H1 (cell line): ENCODE data around the gene GSDMA. TPM values are rescaled to one million over a fixed set of nuclear protein-coding genes. Genes with fewer than 3 reads are reported as not detected.

Experiments
- CTCF ChIA-PET: fragments of 300-600 bp; sonication (Branson Sonifier 250); formaldehyde crosslinking; loops from one replicate; lab custom pipeline; 2021; ENCODE audit not compliant: partially characterized antibody; lab: Charles Lee
- POLR2A ChIA-PET: fragments of 300-600 bp; sonication (Branson Sonifier 250); formaldehyde crosslinking; loops from one replicate; lab custom pipeline; 2021; ENCODE audit warnings: inconsistent platforms; ENCODE audit not compliant: partially characterized antibody; lab: Charles Lee
- DNase-seq, 2 experiments: peaks; one replicate each; pipeline versions ENCODE4 v3.0.0 to v3.0.0-alpha.2; 2010 to 2022; ENCODE audit warnings: low spot score in 2 of 2, low read depth in 1 of 2, mixed read lengths in 1 of 2
- FAIRE-seq: peaks from 2 replicates; lab custom pipeline; 2011; peaks lifted over from hg19 to GRCh38; lab: Jason Lieb, UNC
- H2AFZ ChIP-seq: 2 replicates; pipeline ENCODE4 v1.8.1; 2012; ENCODE audit warnings: low read length, inconsistent platforms
- H2AK5ac ChIP-seq: 2 replicates; pipeline ENCODE4 v1.6.1; 2013; ENCODE audit warnings: low read depth, low read length
- H2BK120ac ChIP-seq: replicated peaks from 2 replicates; pipeline ENCODE3; 2013; ENCODE audit warnings: low read depth, low read length, inconsistent platforms
- H2BK12ac ChIP-seq: 2 replicates; pipeline ENCODE4 v1.6.1; 2013; ENCODE audit warnings: low read depth, low read length
- H2BK15ac ChIP-seq: 2 replicates; pipeline ENCODE4 v1.6.1; 2013; ENCODE audit warnings: low read length
- H2BK20ac ChIP-seq: 2 replicates; pipeline ENCODE4 v1.6.1; 2013; ENCODE audit warnings: low read length
- H2BK5ac ChIP-seq: 2 replicates; pipeline ENCODE4 v1.6.1; 2013; ENCODE audit warnings: low read depth, low read length
- H3K14ac ChIP-seq: 2 replicates; pipeline ENCODE4 v1.6.1; 2013; ENCODE audit warnings: inconsistent platforms; ENCODE audit not compliant: insufficient read length
- H3K18ac ChIP-seq: 2 replicates; pipeline ENCODE4 v1.6.1; 2013; ENCODE audit warnings: low read length; ENCODE audit errors: extremely low read depth
- H3K23ac ChIP-seq: 2 replicates; pipeline ENCODE4 v1.6.1; 2013; ENCODE audit warnings: inconsistent platforms; ENCODE audit not compliant: insufficient read length
- H3K23me2 ChIP-seq: 2 replicates; pipeline ENCODE4 v1.6.1; 2013; ENCODE audit warnings: low read depth, low read length
- H3K27ac ChIP-seq: 2 replicates; pipeline ENCODE4 v1.6.1; 2011; ENCODE audit warnings: low read depth, low read length, inconsistent platforms
- H3K27me3 ChIP-seq, 4 experiments: replicated peaks in 1 of 4; 1 replicate in 1 of 4; 2 replicates in 3 of 4; pipeline versions ENCODE4 v1.6.1 to v1.8.1; 2011 to 2013; ENCODE audit warnings: low read length in 3 of 4, mild to moderate bottlenecking in 3 of 4, inconsistent platforms in 2 of 4, mixed read lengths in 2 of 4, moderate library complexity in 1 of 4; ENCODE audit not compliant: control insufficient read depth in 3 of 4, insufficient read depth in 3 of 4; ENCODE audit errors: extremely low read depth in 1 of 4
- H3K36me3 ChIP-seq, 4 experiments: 2 replicates each; pipeline versions ENCODE4 v1.6.1 to v1.8.1; 2011 to 2013; ENCODE audit warnings: mild to moderate bottlenecking in 4 of 4, low read length in 3 of 4, moderate library complexity in 2 of 4, control low read depth in 1 of 4, inconsistent platforms in 1 of 4; ENCODE audit not compliant: insufficient read depth in 4 of 4, control insufficient read depth in 2 of 4
- H3K4ac ChIP-seq: replicated peaks from 2 replicates; pipeline ENCODE3; 2013; ENCODE audit warnings: low read length, low read depth, mixed read lengths, inconsistent platforms; ENCODE audit not compliant: insufficient read length
- H3K4me1 ChIP-seq, 4 experiments: replicated peaks in 1 of 4; 1 replicate in 1 of 4; 2 replicates in 3 of 4; pipeline versions ENCODE4 v1.6.1 to v1.8.1; 2011 to 2013; ENCODE audit warnings: low read length in 3 of 4, inconsistent platforms in 2 of 4, mixed read lengths in 1 of 4; ENCODE audit not compliant: insufficient read depth in 4 of 4, control insufficient read depth in 3 of 4
- H3K4me2 ChIP-seq, 2 experiments: 2 replicates each; pipeline versions ENCODE4 v1.6.1 to v1.8.1; 2011 to 2013; ENCODE audit warnings: low read depth in 2 of 2, low read length in 2 of 2, control low read depth in 1 of 2, inconsistent platforms in 1 of 2, mild to moderate bottlenecking in 1 of 2; ENCODE audit not compliant: insufficient read depth in 1 of 2
- H3K4me3 ChIP-seq, 4 experiments: fragments of 200-600, 300-600 bp in 1 of 4; sonication (generic), shearing (Covaris generic), sonication (Bioruptor Twin) in 1 of 4; 2 replicates each; pipeline versions ENCODE4 v1.5.1 to v1.8.1; 2011 to 2016; ENCODE audit warnings: low read length in 4 of 4, low read depth in 3 of 4, control low read depth in 2 of 4, inconsistent platforms in 2 of 4, mild to moderate bottlenecking in 2 of 4, mixed read lengths in 1 of 4, moderate library complexity in 1 of 4; ENCODE audit not compliant: insufficient read depth in 2 of 4; ENCODE audit errors: extremely low read depth in 1 of 4
- H3K56ac ChIP-seq: replicated peaks from 2 replicates; pipeline ENCODE3; 2013; ENCODE audit warnings: low read depth, mild to moderate bottlenecking, mixed read lengths, low read length, inconsistent platforms; ENCODE audit not compliant: insufficient read length
- H3K79me1 ChIP-seq: 2 replicates; pipeline ENCODE4 v1.6.1; 2013; ENCODE audit warnings: low read depth, low read length, control low read depth
- H3K79me2 ChIP-seq, 2 experiments: 2 replicates each; pipeline versions ENCODE4 v1.6.1 to v1.8.1; 2012 to 2013; ENCODE audit warnings: low read length in 2 of 2, mild to moderate bottlenecking in 2 of 2, inconsistent platforms in 1 of 2; ENCODE audit not compliant: insufficient read depth in 2 of 2, control insufficient read depth in 1 of 2
- H3K9ac ChIP-seq, 4 experiments: replicated peaks in 1 of 4; 1 replicate in 1 of 4; 2 replicates in 3 of 4; pipeline versions ENCODE4 v1.6.1 to v1.8.1; 2011 to 2013; ENCODE audit warnings: low read depth in 3 of 4, low read length in 3 of 4, control low read depth in 2 of 4, mild to moderate bottlenecking in 2 of 4, moderate library complexity in 2 of 4, inconsistent platforms in 1 of 4; ENCODE audit errors: extremely low read depth in 1 of 4
- H3K9me3 ChIP-seq, 2 experiments: 2 replicates each; pipeline versions ENCODE4 v1.6.1 to v1.8.1; 2012 to 2013; ENCODE audit warnings: mild to moderate bottlenecking in 2 of 2, moderate library complexity in 2 of 2, control low read depth in 1 of 2, inconsistent platforms in 1 of 2, low read depth in 1 of 2, low read length in 1 of 2, mixed read lengths in 1 of 2; ENCODE audit not compliant: insufficient read depth in 2 of 2
- H4K20me1 ChIP-seq, 2 experiments: replicated peaks in 1 of 2; 2 replicates each; pipeline versions ENCODE3 to v1.8.1; 2011 to 2013; ENCODE audit warnings: inconsistent platforms in 2 of 2, low read length in 2 of 2, mild to moderate bottlenecking in 1 of 2; ENCODE audit not compliant: insufficient read depth in 2 of 2, control insufficient read depth in 1 of 2
- H4K5ac ChIP-seq: 2 replicates; pipeline ENCODE4 v1.6.1; 2013; ENCODE audit warnings: low read length, low read depth, mixed read lengths, inconsistent platforms; ENCODE audit not compliant: insufficient read length
- H4K8ac ChIP-seq: 2 replicates; pipeline ENCODE4 v1.8.0; 2013; ENCODE audit warnings: mild to moderate bottlenecking, moderate library complexity, low read length, inconsistent platforms; ENCODE audit not compliant: insufficient read depth; ENCODE audit errors: extremely low read depth
- H4K91ac ChIP-seq: replicated peaks from 2 replicates; pipeline ENCODE3; 2013; ENCODE audit warnings: low read length, mixed read lengths, inconsistent platforms; ENCODE audit not compliant: insufficient read length
- BACH1 ChIP-seq: IDR thresholded peaks from 2 replicates; pipeline ENCODE4 v1.6.1; 2012; ENCODE audit warnings: low read length, improper control_type of control experiment
- BRCA1 ChIP-seq: IDR thresholded peaks from 2 replicates; pipeline ENCODE4 v1.6.1; 2012; ENCODE audit warnings: low read depth, low read length, improper control_type of control experiment
- CREB1 ChIP-seq: IDR thresholded peaks from 2 replicates; pipeline ENCODE4 v1.6.1; 2012; ENCODE audit warnings: inconsistent platforms
- EZH2 ChIP-seq: fragments of 200-600 bp; sonication (generic); IDR thresholded peaks from 2 replicates; pipeline ENCODE4 v1.7.1; 2012; ENCODE audit warnings: low read depth, mild to moderate bottlenecking, moderate library complexity, low read length, inconsistent platforms; ENCODE audit not compliant: severe bottlenecking
- GABPA ChIP-seq: IDR thresholded peaks from 2 replicates; pipeline ENCODE4 v1.6.1; 2011; ENCODE audit warnings: mild to moderate bottlenecking, low read length, moderate library complexity, borderline replicate concordance; ENCODE audit not compliant: insufficient read depth
- HDAC2 ChIP-seq, 2 experiments: fragments of 300-600 bp in 1 of 2; sonication (generic) in 1 of 2; IDR thresholded peaks; 2 replicates each; pipeline ENCODE4 v1.6.1; 2011 to 2012; ENCODE audit warnings: low read depth in 2 of 2, low read length in 2 of 2, mild to moderate bottlenecking in 2 of 2, moderate library complexity in 2 of 2, borderline replicate concordance in 1 of 2, inconsistent platforms in 1 of 2
- KDM4A ChIP-seq: IDR thresholded peaks from one replicate; pipeline ENCODE4 v1.7.1; 2012; ENCODE audit warnings: low read depth, mild to moderate bottlenecking, moderate library complexity, low read length, inconsistent platforms; ENCODE audit not compliant: severe bottlenecking
- PHF8 ChIP-seq: fragments of 200-600 bp; sonication (generic); conservative IDR thresholded peaks from 2 replicates; pipeline ENCODE4 v1.7.1; 2012; ENCODE audit warnings: low read depth, mild to moderate bottlenecking, inconsistent platforms, low read length, moderate library complexity
- POLR2AphosphoS5 ChIP-seq: IDR thresholded peaks from 2 replicates; pipeline ENCODE4 v1.6.1; 2011; ENCODE audit warnings: low read depth, low read length
- POU5F1 ChIP-seq: IDR thresholded peaks from 2 replicates; pipeline ENCODE4 v1.6.1; 2011; ENCODE audit warnings: low read depth, mild to moderate bottlenecking, low read length, moderate library complexity
- RXRA ChIP-seq: IDR thresholded peaks from 2 replicates; pipeline ENCODE4 v1.6.1; 2011; ENCODE audit warnings: low read depth, mild to moderate bottlenecking, low read length, moderate library complexity; ENCODE audit not compliant: insufficient read depth
- SAP30 ChIP-seq: fragments of 300-600 bp; sonication (generic); IDR thresholded peaks from 2 replicates; pipeline ENCODE4 v1.7.1; 2012; ENCODE audit warnings: low read length, moderate library complexity, mild to moderate bottlenecking, inconsistent platforms; ENCODE audit not compliant: insufficient read depth, insufficient replicate concordance
- WGBS, 2 experiments: shearing (Covaris generic) in 1 of 2; methylation state at CpG; one replicate each; pipeline versions ENCODE4 v1.1.6 to v1.1.7; 2013 to 2015; ENCODE audit warnings: low lambda C conversion rate in 2 of 2, mixed read lengths in 2 of 2, inconsistent platforms in 1 of 2, low coverage in 1 of 2, missing lambda C conversion rate in 1 of 2; ENCODE audit not compliant: insufficient replicate concordance in 2 of 2, insufficient coverage in 1 of 2, insufficient read length in 1 of 2; ENCODE audit errors: extremely low coverage in 1 of 2, missing lambda C conversion rate in 1 of 2; 5-methylcytosine and 5-hydroxymethylcytosine counted together
- polyA plus RNA-seq, 7 experiments: library from polyadenylated mRNA; depleted of rRNA in 3 of 7; stranded (reverse) in 5 of 7; unstranded in 2 of 7; fragments of >200 nt in 5 of 7; fragments of 200-250 nt in 2 of 7; gene quantifications; 1 replicate in 5 of 7; 2 replicates in 1 of 7; 4 replicates in 1 of 7; pipeline versions ENCODE4 v1.2.1 to v1.2.3, GENCODE V29; 2011 to 2013; ENCODE audit warnings: missing spikeins in 2 of 7, mixed read lengths in 2 of 7
- total RNA-seq: library from RNA; stranded (reverse); fragmentation: NEBNext Ultra II Directional; extraction: Animal tissue kit (Norgen Biotek cat#: 25700); gene quantifications from 2 replicates; pipeline ENCODE4 v1.2.1, GENCODE V29; 2021

GSDMA gene
- total and polyA plus RNA-seq, 2 of the 8 experiments (the other 6 are each of a cell fraction or from before 2014, with no cell fraction given), result 0.03 TPM; not detected in 1

GRCh38 chr17:39968761-39969160 is 6.0 kb downstream of the GSDMA start:
- H3K23me2 ChIP-seq, result no peaks in the 10 kb centered on the region
- H2BK15ac ChIP-seq, result no peak overlapping the region
- H3K9ac ChIP-seq, result no peak overlapping the region
- H2BK12ac ChIP-seq, result no peak overlapping the region
- peaks cover 0 to 3% (median 1%) of the 10 kb centered on the region in 4 experiments; a peak in 3 of 7 replicates for H3K27me3 ChIP-seq
- no peaks in the 10 kb centered on the region for H3K4me1 ChIP-seq
- H3K79me1 ChIP-seq, result no peaks in the 10 kb centered on the region
- H2BK120ac ChIP-seq, result no peak overlapping the region
- H3K4me3 ChIP-seq, result no peak overlapping the region
- H4K5ac ChIP-seq, result no peak overlapping the region
- H2BK20ac ChIP-seq, result peak overlapping the region; percentile 34; the same call in 1 of the 2 replicates
- no peak for DNase-seq
- H3K4me2 ChIP-seq, result no peak overlapping the region
- no peaks in the 10 kb centered on the region for H3K9me3 ChIP-seq
- no peaks in the 10 kb centered on the region for H4K20me1 ChIP-seq
- H4K91ac ChIP-seq, result no peak overlapping the region
- H3K4ac ChIP-seq, result no peak overlapping the region
- no peak overlapping the region for H2AFZ ChIP-seq
- WGBS, 2 experiments, result 81% methylated on average over 2 of the region's 2 CpGs; no CpG with 5 or more reads in 1 of the 2 experiments
- no peak overlapping the region for H4K8ac ChIP-seq
- CTCF ChIA-PET, result interaction anchor here (1.0 to 11.9 kb wide), 3 partner anchors 10 to 30 kb away, joined by 3 to 96 read pairs (median 6); partner anchors contain the start of gene GSDMA
- no peak overlapping the region for H2BK5ac ChIP-seq
- H3K14ac ChIP-seq, result no peak overlapping the region
- H3K27ac ChIP-seq, result no peak overlapping the region
- H3K18ac ChIP-seq, result no peak overlapping the region
- POLR2A ChIA-PET, result interaction anchor here (1.2 kb wide), 1 partner anchor 12 kb away, joined by 6 read pairs; the partner anchor contains the start of gene PSMD3
- no peak overlapping the region for H2AK5ac ChIP-seq
- no peaks in the 10 kb centered on the region for H3K36me3 ChIP-seq
- FAIRE-seq, result no peak
- no peak overlapping the region for H3K23ac ChIP-seq
- no peak overlapping the region for H3K56ac ChIP-seq
- no peak for TF ChIP-seq BRCA1
- no peak for TF ChIP-seq RXRA
- TF ChIP-seq HDAC2 (IDR thresholded peaks at IDR 0.05; ENCODE audit: borderline replicate concordance in 1 of 2, low read depth in 2 of 2, low read length in 2 of 2), result no peak
- no peak for TF ChIP-seq POLR2AphosphoS5
- no peak for TF ChIP-seq EZH2
- no peak for TF ChIP-seq KDM4A
- no peak for TF ChIP-seq PHF8
- TF ChIP-seq CREB1, result no peak
- no peak for TF ChIP-seq BACH1
- no peak for TF ChIP-seq GABPA
- TF ChIP-seq SAP30, result no peak
- no peak for TF ChIP-seq POU5F1
- H3K79me2 ChIP-seq, result no peaks in the 10 kb centered on the region
